GM12872 (cell line): Measurements from ENCODE around the gene CLEC3B.

ENCODE experiments used
- TF ChIP-seq, protein P1 (sequence below): IDR thresholded peaks from 3 replicates; pipeline ENCODE4 v1.5.1; 2011; ENCODE audit warnings: low read depth, mild to moderate bottlenecking, low read length, moderate library complexity; ENCODE audit not compliant: insufficient read depth

The CLEC3B gene

GRCh38 chr3:44989141-44989540, 37.0 kb upstream of the CLEC3B start:
- TF ChIP-seq, protein P1, sequence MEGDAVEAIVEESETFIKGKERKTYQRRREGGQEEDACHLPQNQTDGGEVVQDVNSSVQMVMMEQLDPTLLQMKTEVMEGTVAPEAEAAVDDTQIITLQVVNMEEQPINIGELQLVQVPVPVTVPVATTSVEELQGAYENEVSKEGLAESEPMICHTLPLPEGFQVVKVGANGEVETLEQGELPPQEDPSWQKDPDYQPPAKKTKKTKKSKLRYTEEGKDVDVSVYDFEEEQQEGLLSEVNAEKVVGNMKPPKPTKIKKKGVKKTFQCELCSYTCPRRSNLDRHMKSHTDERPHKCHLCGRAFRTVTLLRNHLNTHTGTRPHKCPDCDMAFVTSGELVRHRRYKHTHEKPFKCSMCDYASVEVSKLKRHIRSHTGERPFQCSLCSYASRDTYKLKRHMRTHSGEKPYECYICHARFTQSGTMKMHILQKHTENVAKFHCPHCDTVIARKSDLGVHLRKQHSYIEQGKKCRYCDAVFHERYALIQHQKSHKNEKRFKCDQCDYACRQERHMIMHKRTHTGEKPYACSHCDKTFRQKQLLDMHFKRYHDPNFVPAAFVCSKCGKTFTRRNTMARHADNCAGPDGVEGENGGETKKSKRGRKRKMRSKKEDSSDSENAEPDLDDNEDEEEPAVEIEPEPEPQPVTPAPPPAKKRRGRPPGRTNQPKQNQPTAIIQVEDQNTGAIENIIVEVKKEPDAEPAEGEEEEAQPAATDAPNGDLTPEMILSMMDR, result no peak

GRCh38 chr3:44989636-44990373, 36.3 kb upstream of the CLEC3B start:
- TF ChIP-seq, protein P1, result no peak

DNA sequence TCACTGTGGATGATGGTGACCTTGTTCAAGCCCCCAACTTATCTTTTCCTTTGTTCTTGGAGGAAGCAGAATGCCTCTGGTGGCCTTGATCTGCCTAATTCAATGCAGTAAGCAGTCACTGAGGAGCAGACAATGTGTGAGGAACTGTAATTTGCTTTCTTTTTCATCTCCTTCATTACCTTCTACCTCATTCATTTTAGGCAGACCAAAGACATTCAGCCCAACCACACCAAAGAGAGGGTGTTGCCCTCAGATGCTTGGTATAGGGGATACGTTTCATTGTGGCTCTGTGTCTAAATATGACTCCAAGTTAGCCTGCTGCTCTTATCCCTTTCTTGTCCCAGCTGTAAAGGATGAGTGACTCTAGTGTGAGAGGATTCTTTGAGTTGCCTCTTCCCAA, 34.8 kb upstream of the CLEC3B start:
- TF ChIP-seq, protein P1, result no peak

- TF ChIP-seq, protein P1, result peak; percentile 86
Observed at GRCh38 chr3:44992555-44993470, 33.3 kb upstream of the CLEC3B start.

GRCh38 chr3:44993471-44994205, 32.5 kb upstream of the CLEC3B start:
- TF ChIP-seq, protein P1, result no peak

GRCh38 chr3:44995142-44995770, 30.8 kb upstream of the CLEC3B start:
- TF ChIP-seq, protein P1, result no peak
